Activated CD4-positive, alpha-beta T cell treated with anti-CD3 and anti-CD28 coated beads, Interleukin-10, Interleukin-2, amounts not matched to agents 100 ng/mL and 50 ng/mL, durations not matched to agents 16 hours and 8 hours (primary cell): Measurements from ENCODE around the gene GLRX5.

Experiments
- DNase-seq: peaks from one replicate; pipeline ENCODE4 v3.0.0-alpha.2; 2020

The GLRX5 gene

DNA sequence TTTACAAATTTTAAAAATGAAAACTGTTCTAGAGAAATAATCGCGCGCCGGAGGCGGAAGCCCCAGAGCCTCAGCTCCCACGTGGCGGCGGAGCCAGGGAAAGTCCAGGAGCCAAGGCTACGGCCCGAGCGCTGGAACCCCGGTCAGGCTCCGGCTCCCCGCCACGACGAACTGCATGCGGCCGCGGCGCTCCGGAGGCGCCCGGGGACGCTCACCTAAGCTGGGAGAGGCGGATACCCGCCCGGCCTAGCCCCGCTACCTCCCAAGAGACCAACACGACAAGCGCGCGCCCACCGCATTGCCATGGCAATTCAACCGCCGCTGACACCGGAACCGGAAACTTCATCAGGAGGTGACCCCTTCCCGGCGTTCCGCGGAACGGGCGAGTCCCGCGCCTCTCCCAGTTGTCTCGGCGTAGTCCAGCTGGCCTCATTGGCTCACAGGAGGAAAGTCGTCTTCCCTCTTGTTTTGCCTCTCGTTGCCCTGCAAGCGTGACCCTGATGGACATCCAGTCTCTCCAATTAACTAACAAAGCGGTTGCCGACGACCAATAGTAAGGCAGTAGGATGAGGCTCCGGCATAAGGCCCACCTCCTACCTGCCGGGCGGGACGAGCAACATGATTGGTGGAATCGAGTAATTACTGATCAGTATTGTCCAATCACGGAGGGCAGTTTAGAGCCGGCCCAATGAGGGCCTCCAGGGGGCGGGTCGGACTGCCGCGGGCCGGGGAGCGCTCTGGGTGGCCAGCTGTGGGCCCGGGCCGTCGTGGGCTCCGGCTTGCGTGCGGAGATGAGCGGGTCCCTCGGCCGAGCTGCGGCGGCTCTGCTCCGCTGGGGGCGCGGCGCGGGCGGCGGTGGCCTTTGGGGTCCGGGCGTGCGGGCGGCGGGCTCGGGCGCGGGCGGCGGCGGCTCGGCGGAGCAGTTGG is at the start of gene GLRX5:
Gene GLRX5 (plus strand): TSS at position 752 of the 927 bp plus-strand sequence. CDS start 40 bp downstream, at position 792.
- DNase-seq, result peak; percentile 100

DNA sequence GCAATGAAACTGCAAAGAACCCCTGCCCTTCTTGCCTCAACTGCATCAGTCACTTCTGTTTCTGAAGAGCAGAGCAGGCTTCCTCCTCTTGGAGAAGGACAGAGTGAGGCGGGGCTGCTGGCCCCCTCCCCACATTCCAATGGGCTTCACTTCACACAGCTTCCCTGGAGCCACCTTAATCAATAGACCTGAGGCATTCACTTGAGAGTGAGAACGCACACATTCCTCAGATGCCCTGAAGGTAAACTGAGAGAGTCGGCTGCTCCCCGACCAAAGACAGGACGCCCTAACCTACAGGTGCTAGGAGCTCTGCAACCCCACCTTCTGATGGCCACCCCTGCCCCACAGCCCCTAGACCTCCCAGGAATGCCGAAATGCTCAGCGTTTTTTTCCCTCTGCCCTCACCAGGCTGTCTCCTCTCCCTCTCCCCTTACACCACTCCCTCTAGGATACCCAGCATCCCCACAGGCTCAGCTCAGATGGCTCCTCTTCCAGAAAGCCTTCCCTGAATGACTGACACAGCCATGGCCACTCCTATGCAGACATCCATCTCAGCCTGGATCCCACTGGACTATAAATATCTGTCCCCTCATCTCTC is 49.5 kb upstream of the GLRX5 start:
- DNase-seq, result no peak

DNA sequence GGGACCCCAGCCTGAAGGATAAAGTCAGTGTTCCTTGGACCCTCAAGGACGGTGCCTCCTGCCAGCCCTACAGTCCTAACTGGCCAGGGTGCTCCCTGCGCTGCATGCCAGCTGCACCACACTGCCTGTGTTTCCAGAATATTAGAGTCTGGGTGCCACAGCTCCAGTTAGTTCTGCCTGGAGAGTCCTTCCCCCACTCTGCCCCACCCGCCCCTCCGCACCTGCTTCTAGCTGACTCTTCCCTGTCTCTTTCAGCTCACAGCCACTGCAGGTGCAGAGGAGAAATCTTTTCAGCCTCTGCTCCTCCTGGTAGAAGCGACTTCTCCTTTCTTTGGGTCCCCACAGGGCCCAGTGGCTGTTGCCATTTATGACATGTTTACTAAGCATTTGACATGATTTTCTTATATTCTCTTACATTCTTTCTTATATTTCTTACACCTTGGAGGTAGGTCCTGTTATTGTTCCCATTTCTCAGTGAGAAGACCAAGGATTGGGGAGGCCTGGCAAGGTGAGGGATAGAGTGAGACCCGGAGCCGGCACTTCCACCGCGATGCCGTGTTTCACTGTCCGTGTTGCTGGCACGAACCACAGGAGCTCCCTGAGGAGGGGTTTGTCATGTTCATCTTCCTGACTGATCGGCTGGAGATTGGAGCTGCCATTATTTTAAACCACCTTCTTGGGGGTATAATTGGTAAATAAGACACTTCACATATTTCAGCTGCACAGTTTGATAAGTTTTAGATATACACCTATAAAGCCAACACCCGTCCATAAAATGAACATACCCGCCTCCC is 47.8 kb upstream of the GLRX5 start:
- DNase-seq, result no peak

DNA sequence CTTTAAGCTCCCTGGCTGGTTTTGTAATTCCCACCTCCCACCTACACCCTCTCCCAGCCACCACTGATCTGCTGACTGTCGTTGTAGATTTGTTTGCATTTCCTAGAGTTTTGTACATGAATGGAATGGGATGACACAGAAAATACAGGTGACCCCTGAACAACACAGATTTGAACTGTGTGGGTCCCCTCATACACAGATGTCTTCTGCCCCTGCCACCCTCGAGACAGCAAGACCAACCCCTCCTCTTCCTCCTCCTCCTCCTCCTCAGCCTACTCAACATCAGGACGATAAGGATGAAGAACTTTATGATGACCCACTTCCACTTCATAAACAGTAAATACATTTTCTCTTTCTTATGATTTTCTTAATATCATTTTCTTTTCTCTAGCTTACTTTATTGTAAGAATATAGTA is 47.2 kb upstream of the GLRX5 start:
- DNase-seq, result no peak

DNA sequence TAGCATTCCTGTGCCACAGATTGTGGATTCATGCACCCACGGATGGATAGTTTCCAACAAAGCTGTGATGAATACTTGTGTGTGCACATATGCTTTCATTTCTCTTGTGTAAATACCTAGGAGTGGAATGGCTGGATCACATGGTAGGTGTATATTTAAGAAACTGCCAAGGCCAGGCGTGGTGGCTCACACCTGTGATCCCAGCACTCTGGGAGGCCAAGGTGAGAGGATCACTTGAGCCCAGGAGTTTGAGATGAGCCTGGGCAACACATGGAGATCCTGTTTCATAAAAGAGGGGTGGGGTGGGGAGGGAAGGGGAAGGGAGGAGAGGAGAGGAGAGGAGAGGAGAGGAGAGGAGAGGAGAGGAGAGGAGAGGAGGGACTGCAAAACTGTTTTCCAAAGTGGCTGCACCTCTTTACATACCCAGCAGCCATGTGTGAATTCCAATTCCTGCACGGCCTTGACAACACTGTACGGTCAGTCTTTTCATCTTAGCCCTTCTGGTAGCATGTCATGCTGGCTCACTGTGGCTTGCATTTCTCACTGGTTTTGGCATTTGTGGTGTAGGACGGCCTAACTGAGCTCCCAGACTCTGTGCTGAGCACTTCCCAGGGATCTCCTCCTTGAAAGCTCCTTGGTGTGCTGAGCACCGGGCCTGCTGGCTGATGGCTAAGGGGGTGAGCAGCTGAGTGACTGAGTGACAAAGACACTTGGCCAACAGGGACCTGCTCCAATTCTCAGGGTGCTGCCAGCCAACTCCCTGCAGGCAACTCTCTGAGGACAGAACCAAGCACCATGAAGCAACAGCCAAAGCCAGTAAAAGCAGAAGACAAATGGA is 46.3 kb upstream of the GLRX5 start:
- DNase-seq, result no peak

DNA sequence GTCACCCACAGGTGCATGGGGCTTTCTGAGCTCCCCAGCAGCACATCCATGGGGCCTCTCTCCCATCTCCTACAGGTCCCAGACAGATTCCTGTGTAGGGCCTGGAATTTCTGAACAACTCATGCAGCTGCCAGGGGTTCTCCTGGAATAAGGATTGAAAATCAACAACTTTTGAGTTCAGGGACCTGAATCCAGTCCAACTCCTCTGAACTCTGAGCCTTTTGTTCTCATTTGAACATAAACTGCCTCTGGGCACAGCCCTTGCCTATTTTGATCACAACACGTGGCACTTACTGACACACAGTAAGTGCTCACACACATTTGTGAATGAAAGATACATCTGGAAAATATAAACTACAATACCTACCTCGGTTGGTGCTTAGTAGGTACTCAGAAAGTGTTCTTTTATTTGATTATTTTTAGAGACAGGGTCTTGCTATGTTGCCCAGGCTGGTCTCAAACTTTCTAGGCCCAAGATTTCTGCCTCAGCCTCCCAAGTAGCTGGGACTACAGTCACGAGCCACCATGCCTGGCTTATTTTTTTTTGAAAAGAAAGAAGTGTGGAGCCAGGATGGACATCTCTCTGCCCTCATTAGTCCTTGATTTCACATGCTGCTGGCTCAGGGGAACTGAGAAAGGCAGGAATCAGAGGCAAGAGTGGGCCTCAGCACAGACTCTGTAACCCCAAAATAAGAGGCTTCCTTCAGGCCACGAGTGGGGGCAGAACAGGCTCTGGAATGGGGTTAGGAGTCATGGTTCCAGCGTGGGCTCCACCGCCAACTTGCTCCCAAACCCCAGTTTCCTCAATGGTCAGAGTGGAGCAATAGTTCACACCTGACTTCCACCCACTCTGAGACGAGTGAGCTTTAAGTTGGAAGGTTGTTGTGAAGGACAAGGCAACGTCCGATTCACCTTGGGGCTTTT is 45.4 kb upstream of the GLRX5 start:
- DNase-seq, result no peak

DNA sequence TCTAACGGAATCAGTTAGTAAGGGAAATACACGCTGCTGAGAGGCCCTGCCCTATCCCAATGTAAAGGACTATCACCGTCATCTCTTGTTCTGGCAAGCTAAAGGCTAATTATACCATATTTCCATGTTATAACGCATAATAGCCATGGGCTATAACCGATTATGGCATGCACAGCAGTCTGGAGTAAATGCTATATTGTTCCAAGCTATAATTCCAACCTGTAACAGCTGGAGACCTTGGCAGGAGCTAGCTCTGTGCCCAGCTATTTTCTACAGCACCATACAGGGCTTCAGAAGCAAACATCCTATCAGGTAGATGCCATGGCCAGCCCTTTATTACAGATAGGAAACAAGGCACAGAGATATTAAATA is 44.7 kb upstream of the GLRX5 start:
- DNase-seq, result no peak

DNA sequence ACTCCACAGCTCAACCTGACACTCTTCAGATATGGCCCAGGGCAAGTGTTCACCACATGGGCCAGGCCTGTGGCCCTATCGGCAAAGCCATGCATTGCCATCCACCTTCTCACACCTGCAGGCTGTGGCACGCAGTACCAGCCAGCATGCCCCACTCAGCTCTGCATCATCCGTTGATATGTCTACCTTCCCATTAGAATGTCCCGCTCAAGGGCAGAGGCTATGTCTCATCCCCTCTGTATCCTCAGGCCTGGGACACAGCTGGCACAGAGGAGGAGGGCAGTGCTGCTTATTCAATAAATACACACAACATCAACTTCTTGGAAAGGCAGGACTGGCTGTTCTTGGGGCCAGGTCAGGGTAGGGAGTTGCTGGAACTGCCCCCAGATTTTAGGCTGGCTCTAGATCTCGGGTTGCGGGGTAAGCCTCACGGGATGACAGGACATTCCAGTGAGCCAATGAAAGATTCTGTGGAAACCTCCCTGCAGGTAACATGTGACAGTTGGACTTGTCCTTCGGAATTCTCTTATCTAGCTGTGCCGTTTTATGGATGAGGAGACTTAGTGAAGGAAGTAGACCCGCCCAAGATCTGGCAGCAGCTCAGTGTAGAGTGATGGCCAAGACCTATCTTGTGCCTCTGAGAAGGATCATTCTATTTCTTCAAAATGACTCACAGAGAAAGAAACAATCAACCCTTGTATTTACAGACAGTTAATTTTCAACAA is 44.0 kb upstream of the GLRX5 start:
- no peak for DNase-seq

DNA sequence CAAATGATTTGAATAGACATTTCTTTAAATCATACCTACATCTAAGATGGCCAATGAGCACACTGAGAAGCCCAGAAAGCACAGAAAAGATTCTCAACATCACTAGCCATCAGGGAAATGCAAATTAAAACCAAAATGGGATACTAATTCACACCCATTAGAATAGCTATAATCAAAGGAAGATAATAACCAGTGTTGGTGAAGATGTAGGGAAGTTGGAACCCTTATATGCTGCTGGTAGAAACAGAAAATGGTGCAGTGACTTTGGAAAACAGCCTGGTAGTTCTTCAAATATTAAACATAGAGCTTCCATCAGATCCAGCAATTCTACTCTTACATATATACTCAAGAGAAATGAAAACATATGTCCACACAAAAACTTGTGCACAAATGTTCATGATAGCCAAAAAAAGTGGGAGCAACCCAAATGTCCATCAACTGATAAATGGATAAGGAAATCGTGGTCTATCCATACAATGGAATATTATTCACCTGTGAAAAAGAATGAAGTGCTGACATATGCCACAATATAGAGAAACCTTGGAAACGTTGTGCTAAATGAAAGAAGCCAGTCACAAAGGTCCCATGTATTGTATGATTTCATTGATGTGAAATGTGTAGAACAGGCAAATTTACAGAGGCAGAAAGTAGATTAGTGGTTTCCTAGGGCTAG is 42.8 kb upstream of the GLRX5 start:
- DNase-seq, result no peak

DNA sequence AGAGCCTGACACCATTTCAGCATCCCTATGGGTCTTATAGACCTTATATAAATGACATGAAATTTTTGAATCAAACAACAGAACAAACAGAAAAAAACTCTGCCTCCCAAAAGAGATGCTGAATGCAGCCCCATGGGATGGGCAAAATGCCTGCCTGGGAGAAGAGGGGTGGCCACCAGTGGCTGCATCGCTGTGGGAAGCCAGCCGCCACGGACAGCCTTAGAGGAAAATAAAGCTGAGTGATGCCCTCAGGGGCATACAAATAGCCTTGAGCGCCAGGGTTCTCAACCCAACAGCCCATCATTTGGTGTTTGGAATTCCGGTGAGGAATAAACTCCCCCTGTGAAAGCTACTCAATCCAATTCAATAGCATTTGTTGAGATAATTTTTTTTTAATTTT is 41.3 kb upstream of the GLRX5 start:
- DNase-seq, result no peak

DNA sequence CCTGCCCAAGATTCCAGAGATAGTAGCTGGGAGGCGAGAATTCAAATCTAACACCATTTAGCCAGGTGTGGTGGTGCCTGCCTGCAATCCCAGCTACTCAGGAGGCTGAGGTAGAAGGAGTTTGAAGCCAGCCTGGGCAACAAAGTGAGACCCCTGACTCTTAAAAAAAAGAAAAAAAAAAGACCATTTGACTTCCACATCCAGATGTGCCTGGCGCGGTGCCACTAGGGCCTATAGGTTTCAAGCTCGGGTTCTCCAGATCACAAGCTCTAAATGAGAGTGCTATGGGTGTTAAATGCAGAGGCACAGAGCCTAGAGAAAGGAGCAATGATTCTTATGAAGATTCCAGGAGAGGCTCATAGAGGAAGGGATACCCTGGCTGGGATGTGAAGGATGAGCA is 40.9 kb upstream of the GLRX5 start:
- no peak for DNase-seq

DNA sequence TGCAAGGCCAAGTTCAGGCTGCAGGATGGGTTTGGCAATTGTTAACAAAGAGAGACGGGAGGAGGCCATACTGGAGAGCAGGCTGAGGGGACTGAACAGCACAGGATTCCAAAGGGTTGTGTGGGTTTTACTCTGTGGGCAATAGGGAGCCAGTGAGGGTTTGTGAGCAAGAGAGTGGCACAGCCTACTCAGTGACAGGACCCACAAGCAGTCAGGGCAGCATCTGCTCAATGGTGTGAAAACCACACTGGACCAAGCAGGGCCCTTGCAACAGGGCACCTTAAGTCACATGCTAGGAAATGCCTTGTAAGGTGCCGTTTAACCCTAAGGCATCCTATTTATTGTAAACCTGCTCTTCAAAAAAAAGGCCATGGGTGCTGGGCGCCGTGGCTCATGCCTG is 40.4 kb upstream of the GLRX5 start:
- peak; percentile 44 for DNase-seq

DNA sequence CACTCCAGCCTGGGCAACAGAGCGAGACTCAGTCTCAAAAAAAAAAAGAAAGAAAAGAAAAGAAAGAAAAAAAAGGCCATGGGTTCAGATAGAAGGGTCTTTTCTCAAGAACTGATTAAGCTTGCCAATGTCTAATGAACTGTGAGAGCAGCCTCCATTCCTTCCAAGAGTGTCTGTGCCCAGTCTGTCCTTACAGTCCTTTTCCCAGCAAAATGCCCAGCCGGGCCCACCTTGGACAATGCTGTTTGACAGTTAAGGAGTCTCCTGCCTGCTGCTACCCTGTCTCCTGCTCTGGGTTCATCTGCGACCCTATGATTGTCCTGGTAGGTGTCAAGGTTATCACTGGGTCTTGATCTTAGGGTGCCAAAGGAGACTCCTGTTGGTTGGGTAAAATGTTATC is 39.8 kb upstream of the GLRX5 start:
- DNase-seq, result no peak

DNA sequence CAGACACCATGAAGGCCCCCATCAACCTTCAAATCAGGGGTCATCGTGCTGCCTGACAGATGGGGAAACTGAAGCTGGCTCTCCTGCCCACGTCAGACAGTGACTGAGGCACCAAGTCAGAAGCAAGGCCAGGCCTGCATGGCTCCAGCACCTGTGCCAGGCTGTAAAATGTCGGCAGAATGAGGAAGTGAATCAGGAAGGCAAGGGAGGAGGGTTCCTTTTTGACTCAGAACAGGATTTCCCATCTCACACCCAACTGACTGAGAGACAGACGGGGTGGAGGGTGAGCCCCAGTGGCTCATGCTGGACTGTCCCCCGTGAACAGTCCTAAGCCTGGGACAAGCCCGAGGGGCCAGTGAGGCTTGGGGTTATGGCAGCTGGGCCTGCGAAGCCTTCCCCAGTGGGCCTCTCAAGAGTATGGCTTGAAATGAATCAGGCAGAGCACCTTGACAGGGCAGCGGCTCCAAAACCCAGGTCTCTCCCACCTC is 39.3 kb upstream of the GLRX5 start:
- peak; percentile 81 for DNase-seq

DNA sequence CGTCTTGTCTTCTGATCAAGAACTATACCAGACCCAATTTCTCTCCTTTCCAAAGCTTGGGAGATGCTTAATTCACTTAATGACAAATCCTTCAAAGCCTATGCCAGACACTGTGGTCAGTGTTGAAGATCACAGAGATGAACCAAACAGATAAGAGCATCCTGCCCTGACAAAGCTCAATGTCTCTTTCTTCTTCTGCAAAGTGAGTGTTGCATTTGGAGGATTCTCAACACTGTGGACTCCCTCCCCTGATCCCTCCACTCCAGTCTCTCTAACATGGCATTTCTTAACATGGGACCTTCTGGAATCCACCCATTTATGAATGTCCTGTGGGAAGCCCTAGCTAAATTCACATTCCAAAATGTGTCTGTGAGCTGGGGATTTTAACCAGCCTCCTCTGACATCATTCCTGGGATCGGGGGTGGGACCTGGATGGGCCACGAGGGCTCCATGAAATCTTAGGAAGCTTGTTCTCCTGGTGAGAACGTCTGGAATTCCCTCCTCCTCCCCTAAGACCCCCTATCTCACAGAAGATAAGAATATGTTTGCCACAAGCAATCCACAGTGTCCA is 38.7 kb upstream of the GLRX5 start:
- DNase-seq, result peak; percentile 68

DNA sequence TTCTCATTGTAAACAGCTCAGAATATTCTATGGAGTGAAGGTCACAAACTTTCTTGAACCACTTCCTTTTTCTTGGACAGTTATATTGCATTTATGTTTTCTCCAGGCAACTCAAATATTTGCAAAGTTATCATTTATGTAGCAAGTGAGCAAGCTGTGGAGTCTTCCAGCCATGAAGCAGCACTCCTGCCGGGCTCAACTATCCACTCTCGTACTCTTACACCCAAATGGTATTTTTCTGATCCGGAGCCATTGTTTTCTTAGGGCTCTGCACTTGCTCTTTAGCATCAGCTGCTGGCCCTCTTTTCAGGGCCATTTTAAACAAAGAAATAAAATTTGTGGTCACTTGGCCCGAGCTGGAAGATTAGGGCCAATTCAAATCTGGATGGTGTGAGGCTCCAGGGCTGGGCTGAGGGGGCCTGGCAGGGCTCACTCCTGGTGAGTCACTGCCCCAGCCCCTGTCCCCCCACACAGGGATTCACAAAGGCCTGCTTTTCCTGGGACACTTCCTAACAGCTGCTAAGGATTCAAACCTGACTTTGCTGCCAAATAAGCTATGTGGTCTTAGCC is 38.1 kb upstream of the GLRX5 start:
- DNase-seq, result no peak

DNA sequence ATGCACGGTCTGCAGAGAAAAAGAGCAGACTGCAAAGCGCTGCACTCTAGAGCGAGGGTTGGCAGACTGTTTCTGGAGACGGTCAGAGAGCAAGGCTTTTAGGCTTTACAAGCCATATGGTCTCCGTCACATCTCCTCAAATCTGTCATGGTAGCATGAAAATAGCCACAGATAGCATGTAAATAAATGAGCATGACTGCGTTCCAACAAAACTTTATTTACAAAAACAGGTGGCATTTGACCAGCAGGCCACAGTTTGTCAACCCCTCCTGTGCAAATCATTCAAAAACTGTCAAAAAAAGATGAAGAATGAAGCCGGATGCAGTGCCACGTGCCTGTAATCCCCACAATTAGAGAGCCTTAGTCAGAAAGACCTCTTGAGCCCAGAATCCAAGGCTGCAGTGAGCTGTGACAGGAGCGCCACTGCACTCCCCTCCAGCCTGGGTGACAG is 37.3 kb upstream of the GLRX5 start:
- DNase-seq, result no peak

DNA sequence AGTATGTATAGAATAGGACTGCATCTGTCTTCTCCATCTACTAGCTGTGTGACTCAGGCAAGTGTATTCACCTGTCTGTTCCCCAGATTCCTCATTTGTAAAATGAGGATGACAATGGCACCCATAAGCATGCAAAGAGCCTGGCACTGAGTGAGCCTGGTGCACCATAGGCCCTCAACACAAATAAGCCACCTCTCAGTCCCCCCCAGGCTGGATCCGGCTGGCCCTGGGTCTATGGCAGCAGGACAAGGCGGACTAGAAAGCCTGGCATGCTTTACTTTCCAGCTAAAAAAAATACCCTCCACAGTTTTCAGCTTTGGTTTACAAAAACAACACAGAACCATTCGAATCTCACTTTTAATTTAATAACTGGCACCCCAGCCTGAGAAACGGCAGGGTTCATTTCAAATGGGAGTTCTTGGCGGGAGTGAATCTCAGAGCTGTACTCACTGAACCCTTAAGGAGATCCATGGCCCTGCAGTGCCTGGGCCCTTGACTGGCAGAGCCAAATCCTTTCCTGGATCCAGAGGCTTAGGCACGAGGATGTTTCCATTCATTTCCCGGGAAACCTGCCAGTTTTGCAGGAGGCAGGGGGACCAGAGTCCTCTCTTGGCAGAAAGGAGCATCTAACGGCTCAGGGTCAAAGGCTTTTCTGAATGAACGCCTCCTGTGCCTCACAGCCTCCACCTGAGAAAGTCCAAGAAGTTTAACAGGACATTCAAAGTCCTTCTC is 36.1 kb upstream of the GLRX5 start:
- DNase-seq, result no peak

DNA sequence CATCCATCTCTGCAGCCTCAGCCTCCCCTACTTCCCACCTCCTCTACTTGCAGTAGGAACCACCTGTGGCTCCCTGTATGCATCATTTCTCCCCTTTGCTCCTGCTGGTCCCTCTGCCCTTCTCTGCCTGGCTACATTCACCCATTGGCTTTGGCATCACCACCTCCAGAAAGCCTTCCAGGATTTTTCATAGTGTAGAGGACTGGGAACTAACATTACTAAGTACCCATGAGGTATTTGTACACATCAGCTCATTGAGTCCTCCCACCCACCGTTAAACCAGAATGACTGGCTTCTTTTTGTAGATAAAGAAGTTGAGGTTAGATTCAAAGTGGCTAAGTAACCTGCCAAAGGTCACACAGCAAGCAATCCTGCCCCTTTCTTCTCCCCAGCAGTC is 35.5 kb upstream of the GLRX5 start:
- DNase-seq, result no peak
